HepG2 (cell line): ENCODE data around the gene ZBTB37. TPM values are rescaled to one million over a fixed set of nuclear protein-coding genes. Genes with fewer than 3 reads are reported as not detected.

ENCODE experiments used
- ATAC-seq: fragments of 200-7000 bp; cut with Tn5 transposase; 3 replicates; pipeline ENCODE4 v1.9.1; 2020; ENCODE audit warnings: mild to moderate bottlenecking, moderate library complexity
- BruUV-seq: library from RNA; stranded (reverse); fragments of 400-500 nt; replicated peaks from 2 replicates; lab custom pipeline; 2021; lab: Mats Ljungman, UMichigan
- CTCF ChIA-PET: fragments of 300-600 bp; formaldehyde crosslinking; extraction: SDS; loops from one replicate; lab custom pipeline; 2021; ENCODE audit warnings: low total read pairs, inconsistent platforms, low intra/inter-chr PET ratio; lab: Yijun Ruan, JAX
- POLR2A ChIA-PET: fragments of 350-600 bp; sonication (Branson Sonifier 250); formaldehyde crosslinking; loops from one replicate; lab custom pipeline; 2020; ENCODE audit warnings: antibody characterized with exemption, inconsistent platforms; lab: Yijun Ruan, JAX
- DNase-seq: peaks from one replicate; pipeline ENCODE4 v3.0.0-alpha.2; 2015; ENCODE audit warnings: low spot score
- FAIRE-seq: peaks from 3 replicates; lab custom pipeline; 2011; peaks lifted over from hg19 to GRCh38; lab: Jason Lieb, UNC
- H2AFZ ChIP-seq: one replicate; pipeline ENCODE4 v1.6.1; 2011; ENCODE audit warnings: low read length, inconsistent platforms
- H3K27ac ChIP-seq: fragments of 300-600 bp; 3 replicates; pipeline ENCODE4 v1.8.0; 2011; ENCODE audit warnings: mixed run types, mild to moderate bottlenecking, mixed read lengths, low read length, inconsistent platforms; ENCODE audit not compliant: insufficient read depth; ENCODE audit errors: extremely low read length
- H3K27me3 ChIP-seq, 2 experiments: fragments of 200-600 bp in 1 of 2; 2 replicates in 1 of 2; 3 replicates in 1 of 2; pipeline versions ENCODE4 v1.6.0 to v1.8.0; 2011; ENCODE audit warnings: low read length in 2 of 2, mild to moderate bottlenecking in 2 of 2, moderate library complexity in 2 of 2, inconsistent platforms in 1 of 2; ENCODE audit not compliant: insufficient read depth in 2 of 2, control insufficient read depth in 1 of 2
- H3K36me3 ChIP-seq, 2 experiments: fragments of 200-600 bp in 1 of 2; replicated peaks in 1 of 2; 2 replicates in 1 of 2; 3 replicates in 1 of 2; pipeline versions ENCODE4 v1.5.1 to v1.8.0; 2011; ENCODE audit warnings: low read length in 2 of 2, inconsistent platforms in 1 of 2; ENCODE audit not compliant: insufficient read depth in 2 of 2, control insufficient read depth in 1 of 2
- H3K4me1 ChIP-seq: 2 replicates; pipeline ENCODE4 v1.5.1; 2012; ENCODE audit warnings: low read length, inconsistent platforms; ENCODE audit not compliant: insufficient read depth
- H3K4me2 ChIP-seq: 2 replicates; pipeline ENCODE4 v1.6.0; 2011; ENCODE audit warnings: low read depth, low read length, inconsistent platforms
- H3K4me3 ChIP-seq, 3 experiments: fragments of 200-600 bp in 1 of 3; sonication (generic), shearing (Covaris generic) in 1 of 3; replicated peaks in 1 of 3; 2 replicates each; pipeline ENCODE4 v1.5.1; 2011 to 2016; ENCODE audit warnings: low read length in 3 of 3, inconsistent platforms in 2 of 3, low read depth in 2 of 3, mild to moderate bottlenecking in 2 of 3, control low read depth in 1 of 3, mixed read lengths in 1 of 3; ENCODE audit not compliant: insufficient read depth in 1 of 3
- H3K79me2 ChIP-seq: one replicate; pipeline ENCODE4 v1.6.1; 2011; ENCODE audit warnings: low read length, inconsistent platforms; ENCODE audit not compliant: insufficient read depth
- H3K9ac ChIP-seq: 2 replicates; pipeline ENCODE4 v1.6.0; 2011; ENCODE audit warnings: mild to moderate bottlenecking, low read depth, low read length, inconsistent platforms; ENCODE audit not compliant: insufficient read depth
- H3K9me3 ChIP-seq: 2 replicates; pipeline ENCODE4 v1.5.1; 2012; ENCODE audit warnings: mild to moderate bottlenecking, low read length
- H4K20me1 ChIP-seq: 2 replicates; pipeline ENCODE4 v1.6.0; 2011; ENCODE audit warnings: inconsistent platforms, mild to moderate bottlenecking, low read length, moderate library complexity; ENCODE audit not compliant: insufficient read depth
- AGO1 ChIP-seq: fragments of 200-400 bp; formaldehyde crosslinking; IDR thresholded peaks from 2 replicates; pipeline ENCODE4 v1.6.1; 2017; ENCODE audit warnings: mild to moderate bottlenecking, low read depth, low read length, moderate library complexity; ENCODE audit not compliant: poor library complexity, severe bottlenecking
- DZIP1 ChIP-seq: sonication (generic); formaldehyde crosslinking; IDR thresholded peaks from 2 replicates; pipeline ENCODE4 v1.5.0; 2020; ENCODE audit warnings: mild to moderate bottlenecking, missing genetic modification reagents
- NR3C1 ChIP-seq: sonication (generic); formaldehyde crosslinking; IDR thresholded peaks from 2 replicates; pipeline ENCODE4 v1.4.0; 2020; ENCODE audit warnings: missing genetic modification reagents
- POLR2G ChIP-seq: fragments of 200-400 bp; formaldehyde crosslinking; IDR thresholded peaks from 2 replicates; pipeline ENCODE4 v1.6.1; 2018; ENCODE audit warnings: mild to moderate bottlenecking, low read depth, low read length, moderate library complexity
- RBM22 ChIP-seq: fragments of 200-400 bp; formaldehyde crosslinking; optimal IDR thresholded peaks from 2 replicates; pipeline ENCODE3; 2017; ENCODE audit warnings: mild to moderate bottlenecking, low read length, moderate library complexity
- REXO4 ChIP-seq: sonication (generic); formaldehyde crosslinking; IDR thresholded peaks from 2 replicates; pipeline ENCODE4 v1.8.0; 2022; ENCODE audit warnings: missing genetic modification reagents, mild to moderate bottlenecking, borderline replicate concordance
- SP4 ChIP-seq: sonication (generic); formaldehyde crosslinking; IDR thresholded peaks from 2 replicates; pipeline ENCODE4 v1.8.1; 2023; ENCODE audit warnings: mild to moderate bottlenecking, missing genetic modification reagents
- TFAP4 ChIP-seq: sonication (generic); IDR thresholded peaks from 2 replicates; pipeline ENCODE4 v1.6.1; 2016; ENCODE audit warnings: low read depth, borderline replicate concordance
- ZC3H4 ChIP-seq: sonication (generic); formaldehyde crosslinking; IDR thresholded peaks from 2 replicates; pipeline ENCODE4 v1.4.0; 2020; ENCODE audit warnings: missing genetic modification reagents, borderline replicate concordance
- ZNF180 ChIP-seq: sonication (generic); formaldehyde crosslinking; IDR thresholded peaks from 2 replicates; pipeline ENCODE4 v1.4.0; 2020; ENCODE audit warnings: low read depth, missing genetic modification reagents, borderline replicate concordance
- ZNF207 ChIP-seq: fragments of 450-650 bp; IDR thresholded peaks from 2 replicates; pipeline ENCODE4 v1.6.1; 2016; ENCODE audit warnings: antibody characterized with exemption, borderline replicate concordance
- ZNF414 ChIP-seq: sonication (generic); formaldehyde crosslinking; IDR thresholded peaks from 2 replicates; pipeline ENCODE4 v1.5.0; 2020; ENCODE audit warnings: missing genetic modification reagents
- WGBS: methylation state at CpG from one replicate; pipeline ENCODE4 v1.1.6; 2017; ENCODE audit warnings: low lambda C conversion rate; 5-methylcytosine and 5-hydroxymethylcytosine counted together
- in situ Hi-C: cut with HindIII; loops from 2 replicates; pipeline ENCODE4 v1.10.0; 2017; ENCODE audit warnings: low pct_unique_long_range_greater_than_20kb; ENCODE audit not compliant: extremely low pct_ligation_motif_present
- intact Hi-C: fragments of 100-400 bp; cut with micrococcal nuclease; formaldehyde crosslinking; loops from one replicate; pipeline ENCODE4 v1.10.0; 2022; ENCODE audit not compliant: unreplicated experiment
- polyA plus RNA-seq, 8 experiments: library from polyadenylated mRNA; depleted of rRNA in 3 of 8; stranded (reverse) in 7 of 8; unstranded in 1 of 8; fragments of >200 nt; fragmentation: Illumina TruSeq in 4 of 8; extraction: Trizol in 4 of 8; gene quantifications; 2 replicates each; pipeline versions ENCODE4 v1.2.1 to v1.2.3, GENCODE V29; 2011 to 2016; ENCODE audit warnings: low read depth in 4 of 8, missing spikeins in 1 of 8, mixed read lengths in 1 of 8; ENCODE audit not compliant: insufficient read depth in 1 of 8
- total RNA-seq, 5 experiments: library from RNA; depleted of rRNA; stranded (reverse); fragments of >200 nt; fragmentation: Illumina TruSeq; extraction: Trizol; gene quantifications; 2 replicates each; pipeline ENCODE4 v1.2.3, GENCODE V29; 2016; ENCODE audit warnings: low read depth in 1 of 5

The ZBTB37 gene
- total and polyA plus RNA-seq, 2 of the 13 experiments (the other 11 are each of a cell fraction or from before 2014, with no cell fraction given), result 2.6 to 7.7 TPM

GRCh38 chr1:173860065-173860464 lies 8.1 kb upstream of the ZBTB37 start:
- no TSS peak for BruUV-seq
- H3K4me2 ChIP-seq, result no peak overlapping the region
- no peak overlapping the region for H3K4me3 ChIP-seq
- H2AFZ ChIP-seq, result no peak overlapping the region
- TF ChIP-seq SP4, result no peak
- TF ChIP-seq, all 625 proteins: peak for 0
- Histone ChIP-seq H3K36me3 (peaks cover 9 to 39% of the 10 kb centered on the region in 2 experiments; a peak in 4 of 5 replicates), H3K4me1 (peaks cover 8% of the 10 kb centered on the region), H3K27ac (no peak overlapping the region), H3K27me3 (no peaks in the 10 kb centered on the region), H3K9me3 (no peaks in the 10 kb centered on the region), H3K79me2 (no peaks in the 10 kb centered on the region), H3K9ac (no peak overlapping the region), H4K20me1 (peaks cover 20% of the 10 kb centered on the region)
- DNase-seq, result no peak
- intact Hi-C loops, result no loop called here
- no peak for ATAC-seq
- ChIA-PET CTCF (no interaction called here), POLR2A (interaction anchor here (2.3 kb wide), 1 partner anchor 8 kb away, joined by 10 read pairs; the partner anchor contains the start of genes GAS5 and ZBTB37)
- 96% methylated on average over 1 of the region's 1 CpG for WGBS
- in situ Hi-C loops, result loop anchor here (10.0 kb wide), 1 partner anchor 215 kb away; no protein-coding TSS in a partner anchor
- no peak for FAIRE-seq

GRCh38 chr1:173861731-173862145 lies 6.4 kb upstream of the ZBTB37 start:
- no peak overlapping the region for H2AFZ ChIP-seq
- in situ Hi-C loops, result loop anchor here (10.0 kb wide), 1 partner anchor 213 kb away; no protein-coding TSS in a partner anchor
- H3K79me2 ChIP-seq, result peaks cover 14% of the 10 kb centered on the region
- TF ChIP-seq AGO1 (peak; percentile 5), DZIP1 (no peak), ZNF180 (CRISPR knock-in tag) (no peak), POLR2G (peak; percentile 28), TFAP4 (no peak), ZC3H4 (peak; percentile 80), NR3C1 (no peak), ZNF207 (no peak), RBM22 (peak; percentile 58), REXO4 (CRISPR knock-in tag) (no peak), ZNF414 (CRISPR knock-in tag) (no peak)
- WGBS, result 97% methylated on average over 7 of the region's 7 CpGs
- intact Hi-C loops, result no loop called here
- no peak for DNase-seq
- H3K27ac ChIP-seq, result no peak overlapping the region
- no peak overlapping the region for H3K4me2 ChIP-seq
- no peaks in the 10 kb centered on the region for H3K27me3 ChIP-seq
- no TSS peak for BruUV-seq
- no peak for FAIRE-seq
- peaks cover 37% of the 10 kb centered on the region for H4K20me1 ChIP-seq
- H3K9ac ChIP-seq, result no peak overlapping the region
- peaks cover 9 to 42% of the 10 kb centered on the region in 2 experiments for H3K36me3 ChIP-seq
- POLR2A ChIA-PET, result no interaction called here
- peaks cover 25% of the 10 kb centered on the region for H3K4me1 ChIP-seq
- no peak overlapping the region for H3K4me3 ChIP-seq
- peak; percentile 34 for ATAC-seq
- H3K9me3 ChIP-seq, result no peaks in the 10 kb centered on the region
- CTCF ChIA-PET, result no interaction called here
